ENCODE results near the gene RTL1.

GRCh38 chr14:100836311-100836805 lies 67.2 kb downstream of the RTL1 start:
- TF ChIP-seq POLR2AphosphoS5 (IDR thresholded peaks at IDR 0.05), result no peak
- TF ChIP-seq, protein P1, sequence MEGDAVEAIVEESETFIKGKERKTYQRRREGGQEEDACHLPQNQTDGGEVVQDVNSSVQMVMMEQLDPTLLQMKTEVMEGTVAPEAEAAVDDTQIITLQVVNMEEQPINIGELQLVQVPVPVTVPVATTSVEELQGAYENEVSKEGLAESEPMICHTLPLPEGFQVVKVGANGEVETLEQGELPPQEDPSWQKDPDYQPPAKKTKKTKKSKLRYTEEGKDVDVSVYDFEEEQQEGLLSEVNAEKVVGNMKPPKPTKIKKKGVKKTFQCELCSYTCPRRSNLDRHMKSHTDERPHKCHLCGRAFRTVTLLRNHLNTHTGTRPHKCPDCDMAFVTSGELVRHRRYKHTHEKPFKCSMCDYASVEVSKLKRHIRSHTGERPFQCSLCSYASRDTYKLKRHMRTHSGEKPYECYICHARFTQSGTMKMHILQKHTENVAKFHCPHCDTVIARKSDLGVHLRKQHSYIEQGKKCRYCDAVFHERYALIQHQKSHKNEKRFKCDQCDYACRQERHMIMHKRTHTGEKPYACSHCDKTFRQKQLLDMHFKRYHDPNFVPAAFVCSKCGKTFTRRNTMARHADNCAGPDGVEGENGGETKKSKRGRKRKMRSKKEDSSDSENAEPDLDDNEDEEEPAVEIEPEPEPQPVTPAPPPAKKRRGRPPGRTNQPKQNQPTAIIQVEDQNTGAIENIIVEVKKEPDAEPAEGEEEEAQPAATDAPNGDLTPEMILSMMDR (IDR thresholded peaks at IDR 0.05), result no peak
